Activated CD4-positive, alpha-beta memory T cell treated with anti-CD3 and anti-CD28 coated beads, Interleukin-2, amount 10 ng/mL, durations not matched to agents 7 days and 5 days (primary cell): ENCODE results near the gene KIAA0753. TPM values are rescaled to one million over a fixed set of nuclear protein-coding genes. Genes with fewer than 3 reads are reported as not detected.

Experiments
- CTCF ChIA-PET: fragments of 350-600 bp; sonication (Branson Sonifier 250); formaldehyde crosslinking; loops from one replicate; lab custom pipeline; 2021; ENCODE audit warnings: antibody characterized with exemption, inconsistent platforms; lab: Charles Lee
- POLR2A ChIA-PET: fragments of 350-600 bp; sonication (Branson Sonifier 250); formaldehyde crosslinking; loops from one replicate; lab custom pipeline; 2021; ENCODE audit warnings: antibody characterized with exemption; lab: Charles Lee
- DNase-seq: peaks from one replicate; pipeline ENCODE4 v3.0.0-alpha.2; 2020
- H3K27ac Mint-ChIP-seq: one replicate; pipeline ENCODE4 v1.8.0; 2021; ENCODE audit warnings: mild to moderate bottlenecking, mixed read lengths
- H3K27me3 Mint-ChIP-seq: one replicate; pipeline ENCODE4 v1.8.0; 2021; ENCODE audit warnings: mixed read lengths
- H3K36me3 Mint-ChIP-seq: one replicate; pipeline ENCODE4 v1.8.0; 2021; ENCODE audit warnings: low read depth, mixed read lengths
- H3K4me1 Mint-ChIP-seq: one replicate; pipeline ENCODE4 v1.8.0; 2021; ENCODE audit warnings: mixed read lengths
- H3K4me3 Mint-ChIP-seq: one replicate; pipeline ENCODE4 v1.8.0; 2021; ENCODE audit warnings: mild to moderate bottlenecking, mixed read lengths
- H3K9me3 Mint-ChIP-seq: one replicate; pipeline ENCODE4 v1.8.0; 2021; ENCODE audit warnings: mixed read lengths
- total RNA-seq, 2 experiments: library from RNA; stranded (reverse); gene quantifications; one replicate each; pipeline ENCODE4 v1.2.3, GENCODE V29; 2021

KIAA0753 gene
- total RNA-seq, 2 experiments from 2014 or later, result 13.0 to 14.6 TPM

DNA sequence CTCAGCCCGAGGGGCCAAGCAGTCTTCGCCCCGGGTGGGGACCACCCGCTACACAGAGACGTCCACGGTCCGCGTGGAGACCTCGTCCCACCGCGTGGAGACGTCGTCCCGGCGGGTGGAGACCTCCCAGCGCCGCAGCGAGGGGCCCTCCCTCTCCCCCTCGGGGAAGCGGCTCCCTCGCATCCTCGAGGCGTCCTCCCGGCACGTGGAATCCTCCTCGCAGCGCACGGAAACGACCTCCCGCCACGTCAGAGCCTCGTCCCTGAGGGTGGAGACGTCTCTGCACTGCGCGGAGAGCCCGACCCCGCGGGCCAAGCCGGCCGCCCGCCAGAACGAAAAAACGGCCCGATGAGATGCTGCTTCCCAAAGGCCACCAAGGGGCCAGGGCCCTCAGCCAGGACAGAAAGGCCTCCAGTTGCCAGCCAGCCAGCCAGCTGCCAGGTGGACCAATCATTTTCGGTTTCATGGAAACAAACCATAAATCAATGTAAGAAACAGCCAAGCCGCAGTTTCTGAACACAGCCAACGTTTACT is 11.5 kb upstream of the KIAA0753 start:
- H3K9me3 Mint-ChIP-seq, result no peaks in the 10 kb centered on the region

DNA sequence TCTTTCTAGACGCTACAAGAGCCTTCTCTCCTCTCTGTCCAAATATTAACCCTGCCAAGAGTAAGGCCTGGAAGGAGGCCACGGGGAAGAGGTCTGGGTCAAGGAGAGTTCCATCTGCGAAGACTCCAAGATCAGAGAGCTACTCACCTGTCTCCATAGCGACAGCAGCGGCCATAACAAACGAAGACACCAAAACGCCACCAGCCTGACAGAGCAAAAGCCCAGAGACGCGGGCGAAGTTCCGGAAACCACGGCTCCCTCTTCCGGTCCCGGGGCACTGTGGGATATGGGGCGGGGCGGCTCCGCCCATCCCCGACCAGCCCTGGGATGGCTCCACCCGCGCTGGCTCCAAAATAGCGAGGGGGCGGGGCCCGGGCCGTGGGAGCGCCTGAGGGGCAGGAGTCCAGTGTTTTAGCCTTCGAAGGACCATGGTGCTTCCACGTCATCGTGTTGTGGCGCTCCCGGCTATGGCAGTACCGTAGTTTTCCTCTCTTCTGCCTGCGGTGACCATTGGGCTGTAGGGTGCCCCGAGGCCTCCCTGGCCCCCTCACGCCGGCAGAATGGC is 10.9 kb upstream of the KIAA0753 start, which contains the start of the genes C17orf100 and MED31:
C17orf100 (plus strand) TSS at position 409 of the 565 bp plus-strand sequence; CDS start at position 561, 152 bp downstream.
MED31 (minus strand) TSS at position 252 of the 565 bp plus-strand sequence; CDS start at position 175, 77 bp downstream.
- no peaks in the 10 kb centered on the region for H3K9me3 Mint-ChIP-seq
- H3K36me3 Mint-ChIP-seq, result peaks cover 42% of the 10 kb centered on the region
- CTCF ChIA-PET, result interaction anchor here (0.8 to 2.4 kb wide), 5 partner anchors 10 to 353 kb away, joined by 3 to 17 read pairs (median 3); partner anchors contain the start of genes KIAA0753 and TXNDC17
- peaks cover 65% of the 10 kb centered on the region for H3K4me1 Mint-ChIP-seq
- H3K27ac Mint-ChIP-seq, result peak within 1 kb of the TSS; percentile 95
- peak within 1 kb of the TSS; percentile 91 for H3K4me3 Mint-ChIP-seq
- DNase-seq, result peak; percentile 96
- H3K27me3 Mint-ChIP-seq, result no peaks in the 10 kb centered on the region
- POLR2A ChIA-PET, result interaction anchor here (1.2 to 4.5 kb wide), 3 partner anchors 10 to 363 kb away, joined by 3 to 71 read pairs (median 5); partner anchors contain the start of genes KIAA0753 and TXNDC17

More for the DNA sequence above, 11.5 kb upstream of the KIAA0753 start:
- Mint-ChIP-seq H3K27me3 (no peaks in the 10 kb centered on the region), H3K27ac (peak overlapping the region; percentile 14), H3K36me3 (peaks cover 37% of the 10 kb centered on the region), H3K4me1 (peaks cover 61% of the 10 kb centered on the region), H3K4me3 (peak overlapping the region; percentile 91)
- peak; percentile 39 for DNase-seq
- POLR2A ChIA-PET, result interaction anchor here (1.2 to 4.5 kb wide), 3 partner anchors 9 to 363 kb away, joined by 3 to 71 read pairs (median 5); partner anchors contain the start of genes KIAA0753 and TXNDC17
- CTCF ChIA-PET, result interaction anchor here (1.0 to 2.4 kb wide), 4 partner anchors 9 to 352 kb away, joined by 3 to 17 read pairs (median 8); partner anchors contain the start of gene TXNDC17

DNA sequence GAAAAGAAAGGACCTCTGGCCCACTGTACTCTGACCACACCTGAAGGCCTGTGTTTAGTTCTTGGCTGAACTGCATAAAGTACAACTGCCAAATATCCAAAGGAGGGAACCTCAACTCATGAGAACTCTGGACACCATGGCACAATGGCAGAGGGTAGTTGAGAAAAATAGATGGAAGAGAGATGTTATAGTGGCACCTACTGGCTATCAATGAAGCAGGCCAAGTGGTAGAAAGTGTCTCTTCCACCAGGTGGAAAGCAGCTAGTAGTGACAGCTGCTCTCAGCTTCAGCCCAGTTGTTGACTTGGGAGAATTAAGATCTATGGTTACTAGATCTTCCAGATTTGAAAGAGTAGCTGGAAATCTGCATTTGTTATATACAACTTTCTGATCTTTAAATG is 7.7 kb upstream of the KIAA0753 start:
- no peak for DNase-seq
- Mint-ChIP-seq H3K36me3 (peaks cover 56% of the 10 kb centered on the region), H3K27ac (peak overlapping the region; percentile 37), H3K4me1 (peaks cover 67% of the 10 kb centered on the region), H3K9me3 (no peaks in the 10 kb centered on the region), H3K4me3 (no peak overlapping the region), H3K27me3 (no peaks in the 10 kb centered on the region)
- POLR2A ChIA-PET, result interaction anchor here (4.5 kb wide), 1 partner anchor 8 kb away, joined by 71 read pairs; the partner anchor contains the start of genes KIAA0753 and TXNDC17
- CTCF ChIA-PET, result interaction anchor here (0.6 to 1.4 kb wide), 4 partner anchors 122 to 177 kb away, joined by 3 to 18 read pairs (median 6); no protein-coding TSS in a partner anchor

DNA sequence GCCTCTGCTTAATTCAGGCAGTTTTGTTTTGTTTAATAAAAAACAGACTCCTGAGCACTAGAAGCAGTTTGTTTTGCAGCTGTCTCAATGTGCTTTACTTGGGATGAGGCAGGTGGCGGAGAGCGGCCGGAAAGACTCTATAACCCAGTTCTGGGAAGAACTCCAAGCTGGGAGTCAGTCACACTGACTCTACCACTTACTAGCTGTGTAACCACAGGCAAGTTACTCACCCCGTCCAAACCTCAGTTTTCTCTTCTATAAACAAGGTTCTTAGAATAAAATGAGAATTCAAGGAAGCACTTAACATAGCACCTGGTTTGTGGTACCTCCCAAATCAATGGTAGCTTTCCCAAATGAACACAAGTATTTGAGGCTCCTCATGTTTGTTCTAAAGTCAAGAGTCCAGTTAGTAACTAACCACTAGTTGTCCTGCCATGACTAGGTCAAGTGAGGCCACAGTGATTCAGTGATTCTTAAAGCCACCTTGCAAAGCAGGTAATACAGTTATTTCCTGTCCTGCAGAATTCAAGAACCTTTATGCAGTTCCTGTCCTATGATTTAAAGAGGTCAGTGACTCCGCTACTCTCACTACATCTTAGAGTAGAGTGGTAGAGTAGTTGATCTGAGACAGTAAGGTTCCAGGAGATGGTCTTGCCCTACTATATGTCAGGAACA is 3.1 kb upstream of the KIAA0753 start:
- ChIA-PET POLR2A (interaction anchor here (1.6 kb wide), 2 partner anchors 24 to 199 kb away, joined by 4 read pairs; partner anchors contain the start of gene PIMREG), CTCF (interaction anchor here (0.7 to 0.8 kb wide), 2 partner anchors 14 to 171 kb away, joined by 3 read pairs; no protein-coding TSS in a partner anchor)
- H3K27me3 Mint-ChIP-seq, result no peaks in the 10 kb centered on the region
- H3K4me3 Mint-ChIP-seq, result no peak overlapping the region
- no peak for DNase-seq
- peak overlapping the region; percentile 42 for H3K27ac Mint-ChIP-seq
- H3K36me3 Mint-ChIP-seq, result peaks cover 56% of the 10 kb centered on the region
- peaks cover 68% of the 10 kb centered on the region for H3K4me1 Mint-ChIP-seq
- H3K9me3 Mint-ChIP-seq, result no peaks in the 10 kb centered on the region

DNA sequence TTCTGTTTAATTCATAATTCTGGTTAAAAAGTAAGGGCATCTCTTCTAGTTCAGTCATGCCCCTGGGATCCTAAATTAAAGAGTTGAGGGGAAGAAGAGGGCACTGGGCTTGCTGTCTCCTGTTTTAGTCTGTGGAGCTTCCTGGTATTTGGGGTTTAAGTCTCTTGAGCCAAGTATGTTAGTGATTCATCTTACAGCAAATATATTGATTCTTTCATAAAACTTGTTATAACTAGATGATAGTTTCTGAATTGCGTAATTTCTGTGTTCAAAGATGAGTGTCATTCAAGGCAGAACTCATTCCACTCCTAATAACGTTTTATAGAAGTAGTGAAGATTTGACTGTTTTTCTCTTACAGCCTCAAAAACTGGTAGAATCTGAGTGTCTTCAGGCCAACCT is 2.1 kb upstream of the KIAA0753 start:
- H3K9me3 Mint-ChIP-seq, result no peaks in the 10 kb centered on the region
- POLR2A ChIA-PET, result interaction anchor here (0.9 to 4.4 kb wide), 3 partner anchors 7 to 198 kb away, joined by 3 to 71 read pairs (median 4); partner anchors contain the start of genes C17orf100, MED31 and PIMREG
- CTCF ChIA-PET, result interaction anchor here (2.2 kb wide), 1 partner anchor 8 kb away, joined by 17 read pairs; the partner anchor contains the start of genes C17orf100 and MED31
- no peaks in the 10 kb centered on the region for H3K27me3 Mint-ChIP-seq
- peaks cover 67% of the 10 kb centered on the region for H3K4me1 Mint-ChIP-seq
- H3K27ac Mint-ChIP-seq, result peak overlapping the region; percentile 67
- DNase-seq, result no peak
- H3K4me3 Mint-ChIP-seq, result peak overlapping the region; percentile 88
- peaks cover 46% of the 10 kb centered on the region for H3K36me3 Mint-ChIP-seq

DNA sequence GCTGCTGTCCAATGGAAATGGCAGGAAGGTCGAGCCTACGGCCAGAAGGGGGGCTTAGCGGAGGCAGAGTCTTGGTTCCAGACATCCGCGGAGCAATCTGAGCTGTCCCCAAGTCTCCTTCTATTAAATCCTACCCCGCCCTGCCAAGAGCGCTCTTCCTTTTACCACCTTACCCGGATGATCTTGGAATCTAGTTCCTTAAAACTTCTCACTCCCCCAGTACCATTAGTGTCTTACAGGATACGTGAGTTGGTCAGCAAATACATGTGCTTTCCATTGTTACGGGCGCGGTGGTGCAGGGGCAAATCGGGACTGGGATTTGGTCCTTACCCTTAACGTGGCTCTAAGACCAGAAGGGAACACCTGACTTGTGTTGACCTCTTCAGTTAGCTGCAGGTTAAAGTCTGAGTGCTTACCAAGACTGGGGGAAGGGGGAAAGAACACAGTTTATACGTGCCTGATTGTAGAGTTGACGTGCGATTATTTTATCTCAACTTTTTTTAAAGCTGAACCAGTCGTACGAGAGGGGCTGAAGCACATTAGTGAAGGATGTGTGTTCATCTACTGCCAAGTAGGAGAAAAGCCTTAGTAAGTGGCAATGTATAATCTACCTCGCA is 844 bp upstream of the KIAA0753 start:
- no peaks in the 10 kb centered on the region for H3K27me3 Mint-ChIP-seq
- peaks cover 58% of the 10 kb centered on the region for H3K4me1 Mint-ChIP-seq
- peak overlapping the region; percentile 90 for H3K27ac Mint-ChIP-seq
- CTCF ChIA-PET, result interaction anchor here (2.2 kb wide), 1 partner anchor 9 kb away, joined by 17 read pairs; the partner anchor contains the start of genes C17orf100 and MED31
- H3K9me3 Mint-ChIP-seq, result no peaks in the 10 kb centered on the region
- no peak for DNase-seq
- H3K4me3 Mint-ChIP-seq, result peak overlapping the region; percentile 88
- H3K36me3 Mint-ChIP-seq, result peaks cover 36% of the 10 kb centered on the region
- POLR2A ChIA-PET, result interaction anchor here (1.2 to 4.4 kb wide), 6 partner anchors 9 to 1222 kb away, joined by 3 to 71 read pairs (median 10); partner anchors contain the start of genes C17orf100, MED31, NUP88 and XAF1

DNA sequence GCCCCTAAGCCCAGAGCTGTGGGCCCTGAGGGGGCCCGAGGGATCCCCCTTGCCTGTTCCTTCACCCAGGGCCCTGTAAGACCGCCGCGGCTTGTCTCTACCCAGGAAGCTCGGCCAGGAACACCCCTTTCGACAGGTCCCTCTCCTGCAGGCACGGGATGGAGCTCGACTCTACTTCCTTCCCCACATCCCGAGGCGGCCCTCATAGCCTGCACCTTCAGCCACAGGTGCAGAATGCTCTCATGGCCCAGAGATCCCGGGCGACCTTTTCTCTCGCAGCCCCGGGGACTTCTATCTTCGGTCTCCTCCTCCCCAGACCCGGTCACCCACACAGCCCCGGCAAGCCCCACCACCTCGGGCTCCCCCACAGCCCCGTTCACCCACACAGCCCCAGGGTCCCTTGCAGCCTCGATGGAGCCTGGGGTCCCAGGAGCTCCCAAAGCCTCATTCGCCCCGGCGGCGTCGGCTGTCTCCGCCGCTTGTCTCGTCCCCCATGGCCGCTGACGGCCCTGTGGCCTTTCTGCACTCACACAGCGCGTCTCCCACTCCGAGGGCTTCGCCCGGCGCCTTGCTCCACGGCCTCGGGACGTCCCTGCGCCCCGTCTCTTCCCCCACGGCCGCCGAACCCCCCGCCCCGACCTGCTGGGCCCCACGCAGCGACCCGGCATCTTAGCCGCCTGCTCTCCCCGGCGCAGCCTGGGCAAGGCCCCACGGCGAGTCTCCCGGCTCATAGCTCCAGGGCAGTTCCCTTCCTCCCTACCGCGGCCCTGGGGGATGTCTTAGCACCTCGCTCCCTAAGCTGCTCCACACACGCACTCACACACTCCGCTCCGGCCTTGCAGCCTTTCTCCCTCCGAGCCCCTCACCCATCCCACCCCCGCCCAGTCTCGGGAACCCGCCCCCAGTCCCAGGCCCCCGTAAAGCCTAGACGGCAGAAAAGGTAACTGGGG is 650 bp downstream of the KIAA0753 start:
- Mint-ChIP-seq H3K27me3 (no peaks in the 10 kb centered on the region), H3K4me3 (peak overlapping the region; percentile 88), H3K27ac (peak overlapping the region; percentile 53), H3K9me3 (no peaks in the 10 kb centered on the region), H3K36me3 (peaks cover 33% of the 10 kb centered on the region), H3K4me1 (peaks cover 55% of the 10 kb centered on the region)
- peak; percentile 41 for DNase-seq
- POLR2A ChIA-PET, result interaction anchor here (0.9 to 4.4 kb wide), 7 partner anchors 10 to 1047 kb away, joined by 3 to 71 read pairs (median 3); partner anchors contain the start of genes C17orf100, MED31, PIMREG and RNASEK
- CTCF ChIA-PET, result interaction anchor here (0.7 to 1.4 kb wide), 4 partner anchors 11 to 169 kb away, joined by 3 to 4 read pairs (median 3); partner anchors contain the start of gene XAF1

DNA sequence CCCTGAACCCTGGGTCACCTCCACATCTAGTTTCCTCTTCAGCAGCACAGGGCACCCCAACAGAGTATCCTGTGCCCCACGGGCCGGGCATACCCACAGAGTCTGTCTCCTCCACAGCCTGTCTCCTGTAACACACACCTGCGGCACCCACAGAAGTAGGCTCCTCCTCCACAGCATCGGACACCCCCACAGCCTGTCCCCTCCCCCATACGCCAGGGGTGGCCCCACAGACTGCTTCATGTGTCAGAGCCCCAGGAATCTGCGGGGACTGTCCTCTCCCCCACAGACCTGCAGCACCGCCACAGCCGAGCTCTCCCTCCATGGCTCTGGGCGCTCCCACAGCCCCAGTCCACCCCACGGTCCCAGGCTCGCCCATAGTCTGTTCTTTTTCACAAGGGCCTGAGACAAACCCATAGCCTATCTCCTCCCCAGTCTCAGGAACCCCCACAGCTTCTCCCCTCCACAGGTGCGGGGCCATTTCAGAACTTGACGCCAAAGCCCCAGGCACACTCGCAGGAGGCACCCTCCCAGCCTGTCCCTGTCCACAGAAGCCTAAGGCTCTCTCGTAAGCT is 1.4 kb downstream of the KIAA0753 start:
- no peaks in the 10 kb centered on the region for H3K9me3 Mint-ChIP-seq
- peak overlapping the region; percentile 88 for H3K4me3 Mint-ChIP-seq
- no peak for DNase-seq
- H3K27ac Mint-ChIP-seq, result peak overlapping the region; percentile 42
- POLR2A ChIA-PET, result interaction anchor here (0.9 to 4.4 kb wide), 6 partner anchors 11 to 1048 kb away, joined by 3 to 71 read pairs (median 8); partner anchors contain the start of genes C17orf100, MED31, RNASEK and TP53
- peaks cover 32% of the 10 kb centered on the region for H3K36me3 Mint-ChIP-seq
- H3K27me3 Mint-ChIP-seq, result no peaks in the 10 kb centered on the region
- H3K4me1 Mint-ChIP-seq, result peaks cover 47% of the 10 kb centered on the region
- CTCF ChIA-PET, result interaction anchor here (1.2 to 1.5 kb wide), 3 partner anchors 27 to 169 kb away, joined by 3 to 6 read pairs (median 4); no protein-coding TSS in a partner anchor

DNA sequence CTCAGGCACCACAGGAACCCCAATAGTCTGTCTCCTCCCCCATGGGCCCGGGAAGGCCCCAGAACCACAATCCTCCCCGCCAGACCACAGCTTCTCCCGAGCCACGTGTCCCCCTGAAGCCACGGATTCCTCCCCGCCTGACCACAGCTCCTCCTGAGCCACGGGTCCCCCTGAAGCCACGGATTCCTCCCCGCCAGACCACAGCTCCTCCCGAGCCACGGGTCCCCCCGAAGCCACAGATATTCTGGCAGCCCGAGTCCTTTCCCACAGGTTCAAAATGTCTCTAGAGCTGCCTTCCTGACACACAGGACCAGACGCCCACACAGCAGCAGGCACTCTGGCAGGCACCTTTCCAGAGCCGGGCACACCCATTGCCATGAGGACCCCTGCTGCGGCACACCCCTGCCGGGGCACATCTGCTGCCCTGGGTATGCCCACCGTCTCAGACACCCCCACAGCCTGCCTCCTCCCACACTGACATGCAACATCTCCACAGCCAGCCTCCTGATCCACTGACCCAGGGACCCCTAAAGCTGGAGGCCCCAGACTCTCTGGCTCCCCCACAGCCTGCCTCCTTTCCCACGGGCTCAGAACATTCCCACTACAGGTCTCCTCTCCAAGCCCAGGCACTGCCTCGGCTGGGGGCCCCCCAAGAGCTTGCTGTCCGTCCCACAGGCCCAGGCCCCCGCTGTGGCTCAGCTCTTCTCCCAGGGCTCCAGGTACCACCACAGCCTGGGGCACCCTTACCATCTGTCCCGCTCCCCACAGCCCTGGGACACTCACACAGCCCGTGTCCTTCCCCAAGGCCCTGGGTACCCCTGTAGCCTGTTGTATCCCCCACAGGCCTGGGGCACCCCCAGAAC is 2.2 kb downstream of the KIAA0753 start:
- DNase-seq, result no peak
- CTCF ChIA-PET, result interaction anchor here (1.5 kb wide), 1 partner anchor 165 kb away, joined by 6 read pairs; no protein-coding TSS in a partner anchor
- POLR2A ChIA-PET, result interaction anchor here (4.4 kb wide), 1 partner anchor 12 kb away, joined by 71 read pairs; the partner anchor contains the start of genes C17orf100 and MED31
- peak overlapping the region; percentile 41 for H3K4me3 Mint-ChIP-seq
- H3K27ac Mint-ChIP-seq, result no peak overlapping the region
- peaks cover 31% of the 10 kb centered on the region for H3K36me3 Mint-ChIP-seq
- H3K4me1 Mint-ChIP-seq, result peaks cover 39% of the 10 kb centered on the region
- H3K9me3 Mint-ChIP-seq, result no peaks in the 10 kb centered on the region
- H3K27me3 Mint-ChIP-seq, result no peaks in the 10 kb centered on the region

DNA sequence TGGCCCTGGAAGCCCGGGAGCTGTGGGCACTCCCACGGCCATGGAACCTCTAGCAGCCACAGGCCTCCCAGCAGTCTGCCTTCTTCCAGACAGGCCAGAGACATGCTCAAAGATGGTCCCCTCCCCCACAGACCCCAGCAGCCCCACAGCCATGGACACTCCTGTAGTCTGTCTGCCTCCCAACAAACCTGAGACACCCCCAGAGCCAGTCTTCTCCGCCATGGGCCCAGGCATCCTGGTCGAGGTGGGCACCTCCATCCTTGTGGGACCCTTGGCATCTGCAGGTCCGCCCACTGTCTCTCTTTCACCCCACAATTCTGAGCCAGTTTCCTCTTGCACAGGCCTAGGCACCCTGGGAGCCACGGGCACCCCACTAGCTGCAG is 3.1 kb downstream of the KIAA0753 start:
- Mint-ChIP-seq H3K4me3 (no peak overlapping the region), H3K36me3 (peaks cover 30% of the 10 kb centered on the region), H3K27ac (no peak overlapping the region), H3K4me1 (peaks cover 31% of the 10 kb centered on the region), H3K9me3 (no peaks in the 10 kb centered on the region), H3K27me3 (no peaks in the 10 kb centered on the region)
- POLR2A ChIA-PET, result no interaction called here
- CTCF ChIA-PET, result interaction anchor here (1.5 kb wide), 1 partner anchor 164 kb away, joined by 6 read pairs; no protein-coding TSS in a partner anchor
- DNase-seq, result no peak
